HUES48 (cell line): ENCODE results near the gene CRYBA1.
"Not testable (repeated sequence)": the region's sequence is repeated elsewhere in the genome, so short reads cannot be mapped to it uniquely, and the experiment has no call there.

Experiments used
- H3K27ac ChIP-seq: one replicate; pipeline ENCODE4 v1.7.0; 2013; ENCODE audit warnings: low read depth, low read length, inconsistent platforms
- H3K27me3 ChIP-seq: 2 replicates; pipeline ENCODE4 v1.6.1; 2013; ENCODE audit warnings: mild to moderate bottlenecking, low read length; ENCODE audit not compliant: control insufficient read depth, insufficient read depth
- H3K36me3 ChIP-seq: 2 replicates; pipeline ENCODE4 v1.6.1; 2013; ENCODE audit warnings: low read length; ENCODE audit not compliant: control insufficient read depth, insufficient read depth
- H3K4me1 ChIP-seq: 2 replicates; pipeline ENCODE4 v1.6.1; 2013; ENCODE audit warnings: mild to moderate bottlenecking, low read length; ENCODE audit not compliant: control insufficient read depth, insufficient read depth
- H3K4me3 ChIP-seq: 2 replicates; pipeline ENCODE4 v1.5.1; 2013; ENCODE audit warnings: mild to moderate bottlenecking, low read depth, low read length
- H3K9ac ChIP-seq: 2 replicates; pipeline ENCODE4 v1.6.1; 2013; ENCODE audit warnings: mild to moderate bottlenecking, low read depth, low read length, moderate library complexity
- H3K9me3 ChIP-seq: 2 replicates; pipeline ENCODE4 v1.6.1; 2013; ENCODE audit warnings: low read length; ENCODE audit not compliant: control insufficient read depth, insufficient read depth

The CRYBA1 gene

DNA sequence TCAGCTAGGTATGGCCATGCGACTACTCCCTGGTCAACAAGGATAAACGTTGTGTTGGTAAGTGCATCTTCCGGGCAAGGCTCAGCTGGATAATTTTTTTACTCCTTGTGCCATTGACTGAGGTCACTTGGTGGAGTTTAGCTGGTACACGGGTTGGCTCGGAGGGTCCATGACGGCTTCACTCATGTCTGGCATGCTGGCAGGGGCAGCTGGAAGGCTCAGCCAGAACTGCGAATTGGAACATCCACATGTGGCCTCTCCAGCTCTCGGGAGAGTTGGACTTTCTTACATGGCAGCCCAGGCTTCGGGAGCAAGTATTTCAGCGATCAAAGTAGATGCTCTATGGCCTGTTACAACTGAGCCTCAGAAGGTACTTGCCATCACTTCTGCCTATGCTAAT lies 31.5 kb upstream of the CRYBA1 start:
- no peaks in the 10 kb centered on the region for H3K27me3 ChIP-seq
- no peak overlapping the region for H3K4me3 ChIP-seq
- no peak overlapping the region for H3K27ac ChIP-seq
- no peaks in the 10 kb centered on the region for H3K9me3 ChIP-seq
- no peak overlapping the region for H3K9ac ChIP-seq
- H3K4me1 ChIP-seq = peaks cover 4% of the 10 kb centered on the region; the same call in 1 of the 2 replicates
- H3K36me3 ChIP-seq = no peaks in the 10 kb centered on the region

- H3K9me3 ChIP-seq = no peaks in the 10 kb centered on the region
- H3K4me1 ChIP-seq = peaks cover 4% of the 10 kb centered on the region; the same call in 1 of the 2 replicates
- H3K27ac ChIP-seq = no peak overlapping the region
- H3K36me3 ChIP-seq = no peaks in the 10 kb centered on the region
- no peak overlapping the region for H3K9ac ChIP-seq
- H3K4me3 ChIP-seq = no peak overlapping the region
- H3K27me3 ChIP-seq = no peaks in the 10 kb centered on the region
Measured at GRCh38 chr17:29215717-29216116, 30.9 kb upstream of the CRYBA1 start.

- no peak overlapping the region for H3K9ac ChIP-seq
- H3K4me1 ChIP-seq = peaks cover 4% of the 10 kb centered on the region; the same call in 1 of the 2 replicates
- H3K4me3 ChIP-seq = no peak overlapping the region
- no peaks in the 10 kb centered on the region for H3K36me3 ChIP-seq
- H3K9me3 ChIP-seq = no peaks in the 10 kb centered on the region
- H3K27ac ChIP-seq = no peak overlapping the region
- H3K27me3 ChIP-seq = no peaks in the 10 kb centered on the region
Measured at GRCh38 chr17:29216181-29216580, 30.5 kb upstream of the CRYBA1 start.

GRCh38 chr17:29216856-29217255 lies 29.8 kb upstream of the CRYBA1 start:
- Histone ChIP-seq H3K9ac (no peak overlapping the region), H3K9me3 (no peaks in the 10 kb centered on the region), H3K36me3 (no peaks in the 10 kb centered on the region), H3K4me1 (peaks cover 4% of the 10 kb centered on the region; the same call in 1 of the 2 replicates), H3K27me3 (no peaks in the 10 kb centered on the region), H3K4me3 (no peak overlapping the region), H3K27ac (no peak overlapping the region)

GRCh38 chr17:29219378-29220047 lies 27.1 kb upstream of the CRYBA1 start:
- Histone ChIP-seq H3K9ac (no peak overlapping the region), H3K4me1 (peaks cover 4% of the 10 kb centered on the region; the same call in 1 of the 2 replicates), H3K27ac (no peak overlapping the region), H3K9me3 (no peaks in the 10 kb centered on the region), H3K4me3 (no peak overlapping the region), H3K36me3 (no peaks in the 10 kb centered on the region), H3K27me3 (no peaks in the 10 kb centered on the region)

DNA sequence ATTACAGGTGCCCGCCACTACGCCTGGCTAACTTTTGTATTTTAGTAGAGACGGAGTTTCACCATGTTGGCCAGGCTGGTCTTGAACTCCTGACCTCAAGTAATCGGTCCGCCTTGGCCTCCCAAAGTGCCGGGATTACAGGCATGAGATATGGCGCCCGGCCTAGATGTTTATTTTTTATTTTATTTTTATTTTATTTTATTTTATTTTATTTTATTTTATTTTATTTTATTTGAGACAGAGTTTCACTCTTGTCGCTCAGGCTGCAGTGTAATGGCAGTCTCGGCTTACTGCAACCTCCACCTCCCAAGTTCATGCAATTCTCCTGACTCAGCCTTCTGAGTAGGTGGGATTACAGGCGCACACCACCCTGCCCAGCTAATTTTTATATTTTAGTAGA lies 25.3 kb upstream of the CRYBA1 start:
- not testable (repeated sequence) for H3K4me3 ChIP-seq, H3K27ac ChIP-seq, H3K36me3 ChIP-seq, H3K4me1 ChIP-seq, H3K27me3 ChIP-seq, H3K9me3 ChIP-seq, H3K9ac ChIP-seq

DNA sequence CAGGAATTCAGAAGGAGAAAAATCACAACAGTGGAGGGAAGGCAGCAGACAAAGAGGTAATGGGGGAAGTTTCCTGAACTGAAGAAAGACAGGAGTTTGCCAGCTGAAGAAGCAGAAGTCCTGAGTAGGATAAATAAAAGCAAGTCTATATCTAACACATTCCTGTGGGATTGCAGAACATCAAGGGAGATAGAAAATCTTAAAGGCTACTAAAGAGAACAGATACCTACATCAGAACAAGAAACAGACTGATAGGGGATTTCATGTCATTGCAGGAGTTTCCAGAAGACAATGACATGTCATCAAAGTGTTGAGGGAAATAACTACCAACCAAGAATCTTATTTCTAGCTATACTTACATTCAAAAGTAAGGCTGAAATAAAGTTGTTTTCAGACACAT lies 21.3 kb upstream of the CRYBA1 start:
- Histone ChIP-seq H3K27ac (no peak overlapping the region), H3K4me3 (no peak overlapping the region), H3K36me3 (no peaks in the 10 kb centered on the region), H3K9me3 (no peaks in the 10 kb centered on the region), H3K27me3 (no peaks in the 10 kb centered on the region), H3K9ac (no peak overlapping the region), H3K4me1 (no peaks in the 10 kb centered on the region)

DNA sequence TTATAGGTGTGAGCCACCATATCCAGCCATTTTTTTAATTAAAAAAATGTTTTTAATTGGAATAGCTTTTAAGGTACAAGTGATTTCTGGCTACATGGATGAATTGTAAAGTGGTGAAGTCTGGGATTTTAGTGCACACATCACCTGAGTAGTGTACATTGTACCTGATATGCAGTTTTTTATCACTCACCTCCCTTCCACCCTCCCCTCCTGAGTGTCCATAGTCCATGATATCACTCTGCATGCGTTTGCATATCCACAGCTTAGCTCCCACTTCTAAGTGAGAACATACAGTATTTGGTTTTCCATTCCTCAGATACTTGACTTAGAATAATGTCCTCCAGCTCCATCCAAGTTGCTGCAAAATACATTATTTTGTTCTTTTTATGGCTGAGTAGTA lies 13.4 kb upstream of the CRYBA1 start:
- Histone ChIP-seq H3K4me1 (no peaks in the 10 kb centered on the region), H3K27ac (no peak overlapping the region), H3K36me3 (no peaks in the 10 kb centered on the region), H3K9me3 (no peaks in the 10 kb centered on the region), H3K27me3 (no peaks in the 10 kb centered on the region), H3K4me3 (no peak overlapping the region), H3K9ac (no peak overlapping the region)

GRCh38 chr17:29234972-29235371 lies 11.7 kb upstream of the CRYBA1 start:
- H3K36me3 ChIP-seq, H3K4me1 ChIP-seq, H3K9me3 ChIP-seq, H3K27me3 ChIP-seq, H3K9ac ChIP-seq, H3K4me3 ChIP-seq, H3K27ac ChIP-seq: not testable (repeated sequence)

GRCh38 chr17:29235904-29236303 lies 10.8 kb upstream of the CRYBA1 start:
- no peak overlapping the region for H3K4me3 ChIP-seq
- H3K27ac ChIP-seq = no peak overlapping the region
- no peak overlapping the region for H3K9ac ChIP-seq
- H3K9me3 ChIP-seq = no peaks in the 10 kb centered on the region
- H3K27me3 ChIP-seq = no peaks in the 10 kb centered on the region
- peaks cover 9% of the 10 kb centered on the region for H3K4me1 ChIP-seq
- H3K36me3 ChIP-seq = no peaks in the 10 kb centered on the region

DNA sequence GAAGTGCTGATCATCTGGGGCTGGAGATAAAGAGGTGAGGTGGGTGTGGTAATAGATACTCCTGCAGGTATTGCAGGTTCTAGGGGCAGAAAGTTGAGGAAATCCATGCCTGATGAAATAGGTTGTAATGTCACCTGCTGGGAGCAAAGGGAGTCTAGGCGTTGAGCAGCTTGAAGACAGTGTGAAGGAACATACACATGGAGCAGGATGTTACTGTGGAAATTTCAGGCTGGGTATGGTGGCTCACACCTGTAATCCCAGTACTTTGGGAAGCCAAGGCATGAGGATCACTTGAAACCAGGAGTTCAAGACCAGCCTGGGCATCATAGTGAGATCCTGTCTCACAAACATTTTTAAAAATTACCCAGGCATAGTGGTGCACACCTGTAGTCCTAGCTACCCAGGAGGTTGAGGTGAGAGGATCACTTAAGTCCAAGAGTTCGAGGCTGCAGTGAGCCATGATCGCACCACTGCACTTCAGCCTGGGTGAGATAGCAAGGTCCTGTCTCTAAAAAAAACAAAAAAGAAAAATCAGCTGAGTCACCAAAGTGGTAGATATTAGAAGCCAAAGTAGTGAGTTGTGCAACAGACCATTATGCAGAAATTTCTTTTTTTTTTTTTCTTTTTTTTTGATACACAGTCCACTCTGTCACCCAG lies 9.1 kb upstream of the CRYBA1 start:
- Histone ChIP-seq H3K9me3 (no peaks in the 10 kb centered on the region), H3K27ac (no peak overlapping the region), H3K9ac (no peak overlapping the region), H3K4me1 (peaks cover 17% of the 10 kb centered on the region), H3K36me3 (no peaks in the 10 kb centered on the region), H3K4me3 (no peak overlapping the region), H3K27me3 (no peaks in the 10 kb centered on the region)
